Stomach (tissue), 4 donors: ENCODE measurements around the gene NCAM1.

Experiments
- POLR2A ChIP-seq, 4 donors: fragments of 450-650 bp; IDR thresholded peaks; one replicate each; pipeline ENCODE4 v1.6.1; 2016; ENCODE audit warnings: antibody characterized with exemption in 4 of 4, control low read depth in 2 of 4, mild to moderate bottlenecking in 1 of 4, moderate library complexity in 1 of 4
- TF ChIP-seq, protein P1 (sequence below), 7 experiments: fragments of 450-650 bp in 4 of 7; fragments of 200-600 bp in 3 of 7; sonication (generic) in 3 of 7; IDR thresholded peaks; one replicate each; pipeline ENCODE4 v1.5.1; 2016 to 2019; ENCODE audit warnings: antibody characterized with exemption in 7 of 7, control low read depth in 2 of 7, mild to moderate bottlenecking in 1 of 7

DNA sequence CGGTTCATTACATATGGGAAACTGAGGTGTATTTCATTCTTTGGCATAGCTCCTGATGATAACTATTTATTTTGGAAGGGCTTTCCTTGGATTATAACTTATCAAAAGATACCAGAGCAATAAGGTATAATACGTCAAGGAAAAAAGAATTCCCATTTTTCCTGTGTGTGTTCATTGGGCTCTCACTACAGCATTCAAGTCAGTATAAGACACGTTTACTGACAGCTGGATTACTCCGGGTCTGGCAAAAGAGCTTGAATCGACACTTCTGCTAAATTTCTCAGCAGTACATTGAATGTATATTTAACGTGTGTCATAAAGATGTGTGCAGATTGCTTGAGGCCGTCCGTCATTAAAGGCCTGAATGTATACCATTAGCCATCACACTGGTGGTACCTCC, 163.4 kb downstream of the NCAM1 start:
- TF ChIP-seq, protein P1, sequence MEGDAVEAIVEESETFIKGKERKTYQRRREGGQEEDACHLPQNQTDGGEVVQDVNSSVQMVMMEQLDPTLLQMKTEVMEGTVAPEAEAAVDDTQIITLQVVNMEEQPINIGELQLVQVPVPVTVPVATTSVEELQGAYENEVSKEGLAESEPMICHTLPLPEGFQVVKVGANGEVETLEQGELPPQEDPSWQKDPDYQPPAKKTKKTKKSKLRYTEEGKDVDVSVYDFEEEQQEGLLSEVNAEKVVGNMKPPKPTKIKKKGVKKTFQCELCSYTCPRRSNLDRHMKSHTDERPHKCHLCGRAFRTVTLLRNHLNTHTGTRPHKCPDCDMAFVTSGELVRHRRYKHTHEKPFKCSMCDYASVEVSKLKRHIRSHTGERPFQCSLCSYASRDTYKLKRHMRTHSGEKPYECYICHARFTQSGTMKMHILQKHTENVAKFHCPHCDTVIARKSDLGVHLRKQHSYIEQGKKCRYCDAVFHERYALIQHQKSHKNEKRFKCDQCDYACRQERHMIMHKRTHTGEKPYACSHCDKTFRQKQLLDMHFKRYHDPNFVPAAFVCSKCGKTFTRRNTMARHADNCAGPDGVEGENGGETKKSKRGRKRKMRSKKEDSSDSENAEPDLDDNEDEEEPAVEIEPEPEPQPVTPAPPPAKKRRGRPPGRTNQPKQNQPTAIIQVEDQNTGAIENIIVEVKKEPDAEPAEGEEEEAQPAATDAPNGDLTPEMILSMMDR (IDR thresholded peaks at IDR 0.05): no peak
- TF ChIP-seq POLR2A (IDR thresholded peaks at IDR 0.05): no peak
